Stimulated activated memory B cell treated with anti-CD40 and anti-IgM and Interleukin-4, amounts not matched to agents 10 μg/mL and 1 μg/mL and 100 μg/mL, for 72 hours (primary cell): Measurements from ENCODE around the gene CD44.
A peak's percentile ranks its signal among the peaks of the same experiment; 100 is the strongest.
"Not testable (repeated sequence)": the region's sequence is repeated elsewhere in the genome, so short reads cannot be mapped to it uniquely, and the experiment has no call there.

Experiments
- ATAC-seq: fragments of 150-1000 bp; cut with Tn5 transposase; 2 replicates; pipeline ENCODE4 v1.10.0; 2021
- H3K27ac Mint-ChIP-seq: one replicate; pipeline ENCODE4 v1.8.0; 2022; ENCODE audit warnings: mild to moderate bottlenecking, mixed read lengths
- H3K27me3 Mint-ChIP-seq: one replicate; pipeline ENCODE4 v1.8.0; 2022; ENCODE audit warnings: mixed read lengths
- H3K36me3 Mint-ChIP-seq: one replicate; pipeline ENCODE4 v1.8.0; 2022; ENCODE audit warnings: mixed read lengths
- H3K4me1 Mint-ChIP-seq: one replicate; pipeline ENCODE4 v1.8.0; 2022; ENCODE audit warnings: mixed read lengths
- H3K4me3 Mint-ChIP-seq: one replicate; pipeline ENCODE4 v1.8.0; 2022; ENCODE audit warnings: mild to moderate bottlenecking, moderate library complexity, mixed read lengths
- H3K9me3 Mint-ChIP-seq: one replicate; pipeline ENCODE4 v1.8.0; 2022; ENCODE audit warnings: mixed read lengths

Gene CD44

GRCh38 chr11:35106595-35106994 lies 32.4 kb upstream of the CD44 start:
- peaks cover 62% of the 10 kb centered on the region for H3K4me1 Mint-ChIP-seq
- H3K27me3 Mint-ChIP-seq, result no peaks in the 10 kb centered on the region
- H3K9me3 Mint-ChIP-seq, result no peaks in the 10 kb centered on the region
- H3K27ac Mint-ChIP-seq, result peak overlapping the region; percentile 69
- ATAC-seq, result peak; percentile 94
- H3K36me3 Mint-ChIP-seq, result no peaks in the 10 kb centered on the region
- peak overlapping the region; percentile 35 for H3K4me3 Mint-ChIP-seq

GRCh38 chr11:35107861-35108260 lies 31.1 kb upstream of the CD44 start:
- Mint-ChIP-seq H3K27me3 (no peaks in the 10 kb centered on the region), H3K9me3 (no peaks in the 10 kb centered on the region), H3K4me1 (peaks cover 66% of the 10 kb centered on the region), H3K27ac (peak overlapping the region; percentile 69), H3K36me3 (no peaks in the 10 kb centered on the region), H3K4me3 (no peak overlapping the region)
- no peak for ATAC-seq

- not testable (repeated sequence) for ATAC-seq, H3K27me3 Mint-ChIP-seq, H3K9me3 Mint-ChIP-seq, H3K36me3 Mint-ChIP-seq, H3K4me3 Mint-ChIP-seq
- peaks cover 66% of the 10 kb centered on the region for H3K4me1 Mint-ChIP-seq
- H3K27ac Mint-ChIP-seq, result peak overlapping the region; percentile 69
Measured at GRCh38 chr11:35108336-35108735, 30.6 kb upstream of the CD44 start.

- Mint-ChIP-seq H3K4me3 (no peak overlapping the region), H3K4me1 (peaks cover 66% of the 10 kb centered on the region), H3K36me3 (no peaks in the 10 kb centered on the region), H3K9me3 (no peaks in the 10 kb centered on the region), H3K27ac (peak overlapping the region; percentile 69), H3K27me3 (no peaks in the 10 kb centered on the region)
- no peak for ATAC-seq
Measured at GRCh38 chr11:35109041-35109440, 29.9 kb upstream of the CD44 start.

GRCh38 chr11:35109827-35110226 lies 29.1 kb upstream of the CD44 start:
- Mint-ChIP-seq H3K4me3 (no peak overlapping the region), H3K9me3 (no peaks in the 10 kb centered on the region), H3K27ac (no peak overlapping the region), H3K27me3 (no peaks in the 10 kb centered on the region), H3K36me3 (no peaks in the 10 kb centered on the region), H3K4me1 (peaks cover 73% of the 10 kb centered on the region)
- no peak for ATAC-seq

GRCh38 chr11:35111161-35112055 lies 27.6 kb upstream of the CD44 start:
- Mint-ChIP-seq H3K9me3 (no peaks in the 10 kb centered on the region), H3K4me3 (no peak overlapping the region), H3K27me3 (no peaks in the 10 kb centered on the region), H3K4me1 (peaks cover 74% of the 10 kb centered on the region), H3K27ac (peak overlapping the region; percentile 12), H3K36me3 (no peaks in the 10 kb centered on the region)
- no peak for ATAC-seq

GRCh38 chr11:35112056-35112845 lies 26.7 kb upstream of the CD44 start:
- ATAC-seq, result no peak
- Mint-ChIP-seq H3K4me3 (no peak overlapping the region), H3K36me3 (no peaks in the 10 kb centered on the region), H3K27ac (peak overlapping the region; percentile 12), H3K27me3 (no peaks in the 10 kb centered on the region), H3K4me1 (peaks cover 73% of the 10 kb centered on the region), H3K9me3 (no peaks in the 10 kb centered on the region)

GRCh38 chr11:35112846-35113105 lies 26.2 kb upstream of the CD44 start:
- Mint-ChIP-seq H3K4me1 (peaks cover 72% of the 10 kb centered on the region), H3K36me3 (no peaks in the 10 kb centered on the region), H3K9me3 (no peaks in the 10 kb centered on the region), H3K27me3 (no peaks in the 10 kb centered on the region), H3K4me3 (no peak overlapping the region), H3K27ac (peak overlapping the region; percentile 12)
- ATAC-seq, result no peak

- H3K4me1 Mint-ChIP-seq, result peaks cover 75% of the 10 kb centered on the region
- peak overlapping the region; percentile 76 for H3K27ac Mint-ChIP-seq
- no peaks in the 10 kb centered on the region for H3K9me3 Mint-ChIP-seq
Measured at GRCh38 chr11:35114906-35115687, 23.9 kb upstream of the CD44 start.

GRCh38 chr11:35115688-35116030 lies 23.3 kb upstream of the CD44 start:
- Mint-ChIP-seq H3K27me3 (no peaks in the 10 kb centered on the region), H3K9me3 (no peaks in the 10 kb centered on the region), H3K4me1 (peaks cover 75% of the 10 kb centered on the region), H3K36me3 (no peaks in the 10 kb centered on the region), H3K27ac (peak overlapping the region; percentile 76), H3K4me3 (no peak overlapping the region)
- ATAC-seq, result no peak

More at GRCh38 chr11:35114906-35115687, 23.9 kb upstream of the CD44 start:
- Mint-ChIP-seq H3K27me3 (no peaks in the 10 kb centered on the region), H3K4me3 (no peak overlapping the region), H3K36me3 (no peaks in the 10 kb centered on the region)
- peak; percentile 93 for ATAC-seq

GRCh38 chr11:35116245-35116644 lies 22.7 kb upstream of the CD44 start:
- Mint-ChIP-seq H3K9me3 (no peaks in the 10 kb centered on the region), H3K36me3 (no peaks in the 10 kb centered on the region), H3K27me3 (no peaks in the 10 kb centered on the region), H3K4me3 (no peak overlapping the region), H3K4me1 (peaks cover 75% of the 10 kb centered on the region), H3K27ac (peak overlapping the region; percentile 76)
- no peak for ATAC-seq

GRCh38 chr11:35116762-35117640 lies 22.0 kb upstream of the CD44 start:
- Mint-ChIP-seq H3K36me3 (no peaks in the 10 kb centered on the region), H3K4me1 (peaks cover 75% of the 10 kb centered on the region), H3K4me3 (no peak overlapping the region), H3K9me3 (no peaks in the 10 kb centered on the region), H3K27me3 (no peaks in the 10 kb centered on the region), H3K27ac (peak overlapping the region; percentile 76)
- no peak for ATAC-seq

GRCh38 chr11:35118906-35119305 lies 20.1 kb upstream of the CD44 start:
- H3K4me3 Mint-ChIP-seq, result no peak overlapping the region

GRCh38 chr11:35121326-35121865 lies 17.6 kb upstream of the CD44 start:
- H3K9me3 Mint-ChIP-seq, result no peaks in the 10 kb centered on the region
- no peak for ATAC-seq
- H3K36me3 Mint-ChIP-seq, result no peaks in the 10 kb centered on the region
- H3K27me3 Mint-ChIP-seq, result no peaks in the 10 kb centered on the region
- no peak overlapping the region for H3K4me3 Mint-ChIP-seq
- H3K27ac Mint-ChIP-seq, result peak overlapping the region; percentile 76
- peaks cover 82% of the 10 kb centered on the region for H3K4me1 Mint-ChIP-seq

More at GRCh38 chr11:35118906-35119305, 20.1 kb upstream of the CD44 start:
- H3K27me3 Mint-ChIP-seq, result no peaks in the 10 kb centered on the region
- peak; percentile 88 for ATAC-seq
- peak overlapping the region; percentile 76 for H3K27ac Mint-ChIP-seq
- peaks cover 88% of the 10 kb centered on the region for H3K4me1 Mint-ChIP-seq
- H3K9me3 Mint-ChIP-seq, result no peaks in the 10 kb centered on the region
- H3K36me3 Mint-ChIP-seq, result no peaks in the 10 kb centered on the region
